Mucosa of descending colon (tissue), 3 donors: ENCODE results near the gene SORCS2. TPM values are rescaled to one million over a fixed set of nuclear protein-coding genes. Genes with fewer than 3 reads are reported as not detected.

Source experiments
- ATAC-seq: fragments of 200-7000 bp; cut with Tn5 transposase; one replicate; pipeline ENCODE4 v1.9.1; 2020; ENCODE audit warnings: mild to moderate bottlenecking, moderate library complexity
- DNase-seq, 3 donors: peaks; one replicate each; pipeline ENCODE4 v3.0.0-alpha.2; 2020
- H3K36me3 ChIP-seq: fragments of 200-600 bp; one replicate; pipeline ENCODE4 v1.8.0; 2021; ENCODE audit warnings: low read depth, mild to moderate bottlenecking
- H3K4me1 ChIP-seq: fragments of 200-600 bp; one replicate; pipeline ENCODE4 v1.8.0; 2021; ENCODE audit warnings: low read depth, mild to moderate bottlenecking
- H3K4me3 ChIP-seq: fragments of 200-600 bp; one replicate; pipeline ENCODE4 v1.8.0; 2021; ENCODE audit warnings: mild to moderate bottlenecking
- H3K9me3 ChIP-seq: fragments of 200-600 bp; one replicate; pipeline ENCODE4 v1.8.0; 2021; ENCODE audit warnings: mild to moderate bottlenecking
- intact Hi-C, 2 donors: fragments of 100-400 bp; cut with DNase I in 1 of 2; cut with micrococcal nuclease in 1 of 2; formaldehyde crosslinking; loops; one replicate each; pipeline versions ENCODE4 v1.11.0 to v1.11.1; 2022; cut with DNase I, micrococcal nuclease
- total RNA-seq, 3 donors: library from RNA; stranded (reverse); fragmentation: NEBNext Ultra II Directional in 2 of 3; extraction: Animal tissue kit (Norgen Biotek cat#: 25700) in 2 of 3; gene quantifications; one replicate each; pipeline versions ENCODE4 v1.2.1 to v1.2.4, GENCODE V29; 2021 to 2023
- TF ChIP-seq, protein P1 (sequence below): fragments of 200-600 bp; IDR thresholded peaks from one replicate; pipeline ENCODE4 v1.8.0; 2022; ENCODE audit warnings: antibody characterized with exemption, mild to moderate bottlenecking
- donor health status: DM: no; HTN: no; CAD: no; lungs with moderate emphysema.
- donor health status: DM: no; HTN: no; CAD: no.
- donor health status: DM: no; HTN: yes; CAD: no.

The SORCS2 gene
- total RNA-seq, 3 donors from 2014 or later, result 0.20 to 3.1 (median 1.5) TPM

DNA sequence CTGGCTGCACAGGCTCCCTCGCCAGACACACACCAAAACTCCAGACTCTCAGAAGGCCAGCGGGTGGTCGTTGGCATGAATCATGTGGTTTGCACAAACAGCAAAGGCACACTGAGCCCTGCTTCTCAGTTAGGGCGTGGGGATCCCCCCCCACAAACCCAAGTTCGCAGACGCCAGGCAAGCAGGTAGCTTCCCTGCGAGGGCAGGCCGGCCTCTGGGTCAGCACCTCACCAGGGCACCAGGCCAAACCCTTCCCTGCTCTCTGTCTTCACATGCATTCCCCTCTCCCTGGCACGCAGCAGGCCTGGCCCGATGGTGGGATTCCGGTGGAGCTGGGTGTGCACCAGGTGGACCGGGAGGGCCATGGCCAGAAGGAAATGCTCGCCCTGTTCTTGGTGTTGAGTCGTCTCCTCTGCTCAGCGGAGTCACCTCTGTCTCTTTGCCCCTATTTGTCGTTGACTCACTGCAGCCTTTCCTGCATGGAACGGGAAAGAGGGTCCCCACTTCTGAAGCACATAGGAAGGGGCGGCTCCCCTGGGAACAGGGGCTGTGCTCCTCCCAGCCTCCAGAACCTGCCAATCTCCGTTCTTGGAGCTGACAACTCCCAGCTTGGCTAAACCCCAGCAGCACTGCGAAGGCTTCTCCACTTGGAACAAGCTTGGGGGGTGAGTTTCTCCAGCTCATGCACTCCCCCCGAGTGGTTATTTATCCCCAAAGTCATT, 51.4 kb downstream of the SORCS2 start:
- DNase-seq, result no peak
- Histone ChIP-seq H3K4me3 (no peak overlapping the region), H3K4me1 (no peaks in the 10 kb centered on the region), H3K9me3 (no peaks in the 10 kb centered on the region), H3K36me3 (no peaks in the 10 kb centered on the region)
- ATAC-seq, result no peak
- intact Hi-C loops, result no loop called here
- TF ChIP-seq, protein P1, sequence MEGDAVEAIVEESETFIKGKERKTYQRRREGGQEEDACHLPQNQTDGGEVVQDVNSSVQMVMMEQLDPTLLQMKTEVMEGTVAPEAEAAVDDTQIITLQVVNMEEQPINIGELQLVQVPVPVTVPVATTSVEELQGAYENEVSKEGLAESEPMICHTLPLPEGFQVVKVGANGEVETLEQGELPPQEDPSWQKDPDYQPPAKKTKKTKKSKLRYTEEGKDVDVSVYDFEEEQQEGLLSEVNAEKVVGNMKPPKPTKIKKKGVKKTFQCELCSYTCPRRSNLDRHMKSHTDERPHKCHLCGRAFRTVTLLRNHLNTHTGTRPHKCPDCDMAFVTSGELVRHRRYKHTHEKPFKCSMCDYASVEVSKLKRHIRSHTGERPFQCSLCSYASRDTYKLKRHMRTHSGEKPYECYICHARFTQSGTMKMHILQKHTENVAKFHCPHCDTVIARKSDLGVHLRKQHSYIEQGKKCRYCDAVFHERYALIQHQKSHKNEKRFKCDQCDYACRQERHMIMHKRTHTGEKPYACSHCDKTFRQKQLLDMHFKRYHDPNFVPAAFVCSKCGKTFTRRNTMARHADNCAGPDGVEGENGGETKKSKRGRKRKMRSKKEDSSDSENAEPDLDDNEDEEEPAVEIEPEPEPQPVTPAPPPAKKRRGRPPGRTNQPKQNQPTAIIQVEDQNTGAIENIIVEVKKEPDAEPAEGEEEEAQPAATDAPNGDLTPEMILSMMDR, result no peak

DNA sequence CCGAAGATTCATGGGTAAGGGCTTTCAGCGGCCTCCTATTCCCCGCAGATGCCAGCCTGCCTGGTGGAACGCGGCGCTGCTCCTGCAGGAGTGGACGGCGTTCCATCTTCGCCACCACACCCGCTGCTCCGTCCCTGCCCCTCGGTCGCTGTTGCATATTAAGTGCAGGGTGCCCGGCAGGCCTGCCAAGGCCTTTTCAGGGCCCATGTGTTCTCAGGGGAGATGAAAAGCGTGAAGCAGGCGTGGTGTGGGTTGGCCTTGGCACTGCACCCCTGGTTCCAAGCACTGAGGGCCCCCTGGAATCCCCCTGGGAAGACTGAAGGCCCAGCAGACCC, 52.0 kb downstream of the SORCS2 start:
- TF ChIP-seq, protein P1, result no peak
- H3K4me1 ChIP-seq, result no peaks in the 10 kb centered on the region
- no peak overlapping the region for H3K4me3 ChIP-seq
- H3K9me3 ChIP-seq, result no peaks in the 10 kb centered on the region
- DNase-seq (no peak), ATAC-seq (no peak)
- intact Hi-C loops, result no loop called here
- no peaks in the 10 kb centered on the region for H3K36me3 ChIP-seq

DNA sequence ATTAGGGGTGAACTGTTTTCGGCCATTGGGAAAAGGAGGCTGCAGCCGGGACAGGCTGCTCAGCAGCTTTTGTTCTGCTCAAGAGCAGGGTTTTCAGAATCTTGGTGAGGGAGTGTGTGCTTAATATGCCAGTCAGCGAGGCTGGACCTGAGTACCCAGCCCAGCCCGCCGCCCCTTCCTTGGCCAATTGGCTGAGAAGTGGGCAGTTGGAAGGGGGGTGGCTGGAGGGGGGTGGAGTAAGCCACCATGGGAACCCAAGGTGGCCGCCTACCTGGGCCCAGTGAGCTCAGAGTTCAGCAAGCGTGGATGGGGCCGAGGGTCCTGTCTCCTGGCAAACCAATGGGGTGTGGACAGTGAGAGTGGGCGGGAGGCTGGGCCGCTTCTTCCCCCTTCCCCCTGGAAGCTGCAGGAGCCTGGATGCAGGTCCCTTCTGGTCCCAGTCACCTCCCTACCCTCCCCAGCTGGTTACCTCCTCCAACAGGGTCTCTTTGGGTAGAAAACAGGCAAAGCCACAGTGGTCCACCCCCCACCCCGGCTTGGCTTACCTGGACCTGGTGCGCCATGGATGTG, 52.5 kb downstream of the SORCS2 start:
- Histone ChIP-seq H3K36me3 (no peaks in the 10 kb centered on the region), H3K9me3 (no peaks in the 10 kb centered on the region), H3K4me3 (no peak overlapping the region), H3K4me1 (peaks cover under 1% of the 10 kb centered on the region)
- intact Hi-C loops, result no loop called here
- DNase-seq (peak in 1 of 3 donors; percentile 40), ATAC-seq (no peak)
- TF ChIP-seq, protein P1, result no peak

DNA sequence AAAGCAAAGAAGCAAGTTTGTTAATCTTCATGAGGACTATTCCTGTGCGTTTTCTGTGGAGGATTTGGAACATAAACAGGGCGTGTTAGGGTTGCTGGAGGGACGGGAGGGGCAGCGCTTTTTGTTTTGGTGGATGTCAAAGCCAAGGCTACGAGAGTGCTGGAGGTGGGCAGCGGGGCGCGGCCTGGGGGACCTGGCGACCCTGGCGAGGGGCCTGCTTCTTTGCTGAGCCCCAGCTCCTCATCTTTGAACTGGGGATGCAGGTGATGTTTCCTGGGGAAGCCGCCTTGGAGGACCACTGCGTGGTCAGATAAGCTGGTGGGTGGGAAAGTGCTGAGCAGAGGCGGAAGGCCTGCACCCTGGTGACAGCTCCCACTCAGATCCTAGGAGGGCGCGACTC, 55.2 kb downstream of the SORCS2 start:
- TF ChIP-seq, protein P1, result no peak
- Histone ChIP-seq H3K9me3 (no peaks in the 10 kb centered on the region), H3K36me3 (no peaks in the 10 kb centered on the region), H3K4me3 (no peak overlapping the region), H3K4me1 (peaks cover 5% of the 10 kb centered on the region)
- DNase-seq, result no peak
- no peak for ATAC-seq
- intact Hi-C loops, result no loop called here

DNA sequence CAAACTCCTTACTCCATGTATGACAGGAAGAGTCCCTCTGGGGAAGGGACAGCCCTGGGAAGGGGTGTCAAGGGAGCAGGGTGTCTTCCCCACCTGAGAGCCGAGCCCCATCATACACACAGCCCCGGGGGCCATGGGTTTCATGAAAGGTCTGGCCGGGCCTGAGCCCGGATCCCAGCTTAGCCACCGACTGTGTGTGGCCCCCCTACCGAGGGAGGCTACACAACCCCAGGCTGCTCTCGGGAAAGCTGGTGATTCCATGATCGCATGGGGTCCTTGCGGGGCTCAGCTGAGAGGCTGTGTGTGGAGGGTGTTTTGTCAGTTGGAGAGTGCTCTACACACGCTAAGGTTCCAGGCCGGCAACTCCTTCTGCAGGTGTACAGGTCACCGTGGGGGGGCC, 55.6 kb downstream of the SORCS2 start:
- H3K36me3 ChIP-seq, result no peaks in the 10 kb centered on the region
- H3K4me1 ChIP-seq, result peaks cover 5% of the 10 kb centered on the region
- H3K9me3 ChIP-seq, result no peaks in the 10 kb centered on the region
- ATAC-seq (no peak), DNase-seq (no peak)
- H3K4me3 ChIP-seq, result no peak overlapping the region
- TF ChIP-seq, protein P1, result no peak
- intact Hi-C loops, result no loop called here
